HG03025 (cell line): ENCODE data around the gene FAM217B.

ENCODE experiments used
- ATAC-seq: cut with Tn5 transposase; IDR thresholded peaks from one replicate; pipeline ENCODE4 v1.9.1; 2021; ENCODE audit warnings: mild to moderate bottlenecking, moderate library complexity; ENCODE audit not compliant: unreplicated experiment, low FRiP score

FAM217B gene

DNA sequence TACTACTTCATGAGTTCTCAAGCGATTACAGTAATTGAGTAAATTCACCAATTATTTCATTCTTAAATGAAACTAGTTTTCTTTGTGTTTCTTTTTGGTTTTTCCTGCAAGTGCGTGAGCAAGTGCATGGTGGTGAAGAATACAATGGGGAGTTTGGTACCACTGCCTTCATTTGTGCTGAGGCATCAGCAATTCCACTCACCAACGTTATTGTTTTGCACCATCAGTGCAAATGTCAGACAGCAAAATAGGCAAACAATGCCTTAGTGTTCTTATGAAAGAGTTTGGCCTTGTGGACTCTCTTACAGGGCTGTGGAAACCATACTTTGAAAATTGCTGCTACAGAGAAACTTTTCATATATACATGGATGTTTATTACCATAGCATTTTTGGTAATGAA lies 26.2 kb downstream of the FAM217B start:
- no peak for ATAC-seq

- ATAC-seq: no peak
Observed at GRCh38 chr20:59971428-59971827, 31.2 kb downstream of the FAM217B start.

DNA sequence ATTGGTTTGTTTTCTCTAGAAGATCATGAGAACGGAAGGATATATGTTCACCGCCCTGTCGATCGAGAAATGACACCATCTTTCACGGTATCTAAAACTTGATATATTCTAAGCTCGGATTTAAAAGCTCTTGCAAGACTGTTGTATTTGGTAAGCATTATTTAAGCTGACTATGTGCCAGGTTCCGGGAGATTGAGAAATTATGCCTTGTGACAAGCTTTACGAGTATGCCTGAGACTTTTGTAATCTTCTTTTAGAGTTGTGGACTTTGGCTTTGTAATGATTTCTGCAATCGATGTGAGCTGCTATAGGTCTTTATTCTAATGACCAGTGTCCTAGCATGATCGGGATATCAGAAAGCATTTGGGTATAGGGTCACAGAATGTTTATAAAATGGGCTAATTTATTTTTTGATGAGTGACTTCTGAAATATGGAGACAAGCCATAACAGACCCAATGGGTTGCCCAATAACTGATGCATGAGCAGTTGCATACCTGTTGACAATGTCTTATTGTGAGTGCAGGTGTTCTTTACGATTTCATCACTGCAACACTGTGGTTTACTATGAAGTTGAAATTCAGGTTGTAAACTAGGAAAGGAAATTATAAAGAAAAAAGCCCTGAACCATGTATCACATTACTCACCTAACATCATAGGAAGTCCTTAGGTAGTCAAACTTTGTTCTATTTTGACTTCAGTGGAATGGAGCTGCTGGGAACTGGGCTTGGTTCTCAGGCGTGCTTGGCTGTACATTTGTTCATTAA lies 32.0 kb downstream of the FAM217B start:
- no peak for ATAC-seq

- ATAC-seq: no peak
Observed at GRCh38 chr20:59976156-59976782, 36.1 kb downstream of the FAM217B start.

DNA sequence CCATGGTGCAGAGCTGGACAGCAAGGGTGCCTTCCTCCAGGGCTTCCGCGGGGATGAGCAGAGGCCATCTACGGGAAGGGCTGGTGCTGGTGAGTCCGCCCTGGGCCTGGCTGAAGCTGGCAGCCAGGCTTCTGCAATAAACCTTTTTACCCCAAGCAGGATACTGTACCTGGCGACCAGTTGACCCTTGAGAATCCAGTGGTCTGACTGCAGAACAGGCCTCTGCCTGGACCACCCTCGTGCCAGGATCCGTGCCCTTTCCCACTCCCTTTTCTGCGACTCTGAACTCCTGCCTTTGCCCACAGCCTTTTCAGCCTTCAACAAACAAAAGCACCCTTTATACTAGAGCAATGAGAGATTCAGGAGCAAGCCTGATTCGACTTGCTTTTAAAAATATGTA lies 36.9 kb downstream of the FAM217B start:
- ATAC-seq: no peak

DNA sequence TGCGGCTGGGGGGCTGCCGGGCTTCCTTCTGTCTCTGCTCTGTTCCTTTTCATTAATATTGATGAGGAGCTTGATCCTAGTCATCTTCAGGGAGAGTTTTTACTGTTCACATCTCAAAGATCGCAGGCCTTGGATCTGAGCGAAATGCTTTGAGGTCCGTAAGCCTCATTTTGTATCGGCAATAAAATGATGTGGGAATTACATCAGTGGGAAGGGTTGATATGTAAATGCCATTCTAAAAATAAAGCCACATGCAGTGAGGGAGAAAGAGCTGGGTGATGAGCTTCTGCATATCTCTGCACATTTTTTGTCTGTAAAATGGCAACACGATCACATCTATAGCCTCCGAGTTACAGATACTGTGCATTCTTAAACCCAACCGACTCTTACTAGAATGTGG lies 42.9 kb downstream of the FAM217B start:
- no peak for ATAC-seq

GRCh38 chr20:59984541-59984940 lies 44.4 kb downstream of the FAM217B start:
- no peak for ATAC-seq

- ATAC-seq: no peak
Observed at GRCh38 chr20:59985164-59985563, 45.0 kb downstream of the FAM217B start.

GRCh38 chr20:59985864-59986263 lies 45.7 kb downstream of the FAM217B start:
- ATAC-seq: no peak

DNA sequence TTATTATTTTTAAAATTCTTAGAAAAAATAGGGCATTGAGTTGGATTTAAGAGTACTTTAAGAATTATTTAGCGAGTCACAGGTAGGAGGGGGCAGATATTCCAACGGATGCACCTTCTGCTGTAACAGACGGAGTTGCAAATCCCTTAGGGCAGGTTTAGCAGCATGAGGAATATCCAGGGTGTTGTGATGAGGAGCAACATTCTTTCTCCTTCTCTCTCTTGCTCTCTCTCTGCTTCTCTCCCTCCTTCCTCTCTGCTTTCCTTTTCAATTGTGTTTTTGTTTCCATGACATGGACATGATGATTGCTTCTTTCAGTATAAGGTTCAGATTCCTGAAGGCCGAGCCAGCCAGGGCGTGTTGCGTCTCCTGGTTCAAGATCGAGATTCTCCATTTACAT lies 46.9 kb downstream of the FAM217B start:
- ATAC-seq: no peak

GRCh38 chr20:59988141-59988540 lies 48.0 kb downstream of the FAM217B start:
- ATAC-seq: no peak

- ATAC-seq: no peak
Observed at GRCh38 chr20:59992526-59993084, 52.4 kb downstream of the FAM217B start.

DNA sequence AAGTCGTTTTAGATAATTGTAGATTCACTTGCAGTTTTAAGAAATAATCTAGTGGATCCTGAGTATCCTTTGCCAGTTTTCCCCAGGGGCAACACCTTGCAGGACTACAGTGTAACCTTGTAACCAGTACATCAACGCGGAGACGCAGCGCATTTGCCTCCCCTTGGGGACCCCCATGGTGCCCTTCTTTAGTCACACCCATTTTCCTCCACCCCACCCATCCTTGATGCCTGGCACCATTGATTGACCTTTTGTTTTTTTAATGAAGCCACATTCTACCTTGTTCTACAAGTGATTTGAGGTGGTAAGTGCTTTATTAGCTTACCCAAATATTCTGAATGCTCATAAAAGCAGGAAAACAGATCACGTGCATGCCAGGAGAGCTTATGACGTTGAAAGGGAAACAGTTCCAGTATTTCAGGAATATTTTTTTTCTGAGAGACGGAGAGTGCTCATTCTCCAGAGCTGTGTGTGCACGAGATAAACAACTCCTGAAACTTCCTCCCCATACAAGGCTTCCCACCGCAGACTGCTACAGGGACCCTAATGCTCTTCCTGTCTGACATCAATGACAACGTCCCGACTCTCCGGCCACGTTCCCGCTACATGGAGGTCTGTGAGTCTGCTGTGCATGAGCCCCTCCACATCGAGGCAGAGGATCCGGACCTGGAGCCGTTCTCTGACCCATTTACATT lies 53.7 kb downstream of the FAM217B start:
- no peak for ATAC-seq

- no peak for ATAC-seq
Observed at GRCh38 chr20:59994697-59995122, 54.5 kb downstream of the FAM217B start.

- ATAC-seq: no peak
Observed at GRCh38 chr20:59996108-59996507, 55.9 kb downstream of the FAM217B start.

DNA sequence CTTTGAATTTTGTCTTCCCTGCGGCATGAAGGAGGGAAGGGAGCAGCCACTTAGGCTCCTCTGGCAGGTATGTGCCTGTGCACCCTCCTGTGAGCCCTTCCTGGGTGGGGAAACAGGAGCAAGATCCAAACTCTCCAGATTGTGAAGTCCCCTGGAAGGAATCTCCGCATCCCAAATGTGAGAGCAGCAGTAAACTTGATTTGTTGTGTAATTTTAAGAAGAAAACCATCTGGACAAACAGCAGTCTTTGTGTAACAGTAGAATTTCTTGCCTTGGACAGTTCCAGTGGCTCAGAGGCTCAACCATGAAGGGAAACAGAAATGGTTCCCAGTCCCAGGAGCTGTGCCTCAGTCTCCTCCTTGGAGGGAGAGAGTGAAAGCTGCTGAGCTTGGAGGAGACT lies 57.7 kb downstream of the FAM217B start:
- ATAC-seq: no peak
